CD14-positive monocyte (primary cell): ENCODE measurements around the gene ASPHD2. TPM values are rescaled to one million over a fixed set of nuclear protein-coding genes. Genes with fewer than 3 reads are reported as not detected.

ENCODE experiments used
- DNase-seq, 3 donors: peaks; one replicate each; pipeline ENCODE4 v3.0.0-alpha.2; 2011 to 2022
- H2AFZ ChIP-seq: 2 replicates; pipeline ENCODE4 v1.6.0; 2012; ENCODE audit warnings: mild to moderate bottlenecking, low read depth, low read length, inconsistent platforms; ENCODE audit not compliant: insufficient read depth, poor library complexity, severe bottlenecking
- H3K27ac ChIP-seq, 2 donors: 1 replicate in 1 of 2; 2 replicates in 1 of 2; pipeline ENCODE4 v1.5.1; 2012 to 2013; ENCODE audit warnings: low read length in 2 of 2, control low read depth in 1 of 2, inconsistent platforms in 1 of 2, low read depth in 1 of 2, mild to moderate bottlenecking in 1 of 2
- H3K27me3 ChIP-seq, 2 donors: one replicate each; pipeline versions ENCODE4 v1.6.0 to v1.6.1; 2011 to 2013; ENCODE audit warnings: low read length in 2 of 2; ENCODE audit not compliant: control insufficient read depth in 2 of 2, insufficient read depth in 2 of 2
- H3K36me3 ChIP-seq, 2 donors: replicated peaks in 1 of 2; 1 replicate in 1 of 2; 2 replicates in 1 of 2; pipeline versions ENCODE4 v1.5.1 to v1.6.1; 2012 to 2013; ENCODE audit warnings: low read length in 2 of 2, control low read depth in 1 of 2, inconsistent platforms in 1 of 2, mild to moderate bottlenecking in 1 of 2; ENCODE audit not compliant: insufficient read depth in 2 of 2, control insufficient read depth in 1 of 2
- H3K4me1 ChIP-seq, 2 donors: 1 replicate in 1 of 2; 2 replicates in 1 of 2; pipeline versions ENCODE4 v1.5.1 to v1.6.1; 2012 to 2013; ENCODE audit warnings: low read length in 2 of 2, control low read depth in 1 of 2, inconsistent platforms in 1 of 2, mild to moderate bottlenecking in 1 of 2, moderate library complexity in 1 of 2; ENCODE audit not compliant: insufficient read depth in 2 of 2, control insufficient read depth in 1 of 2
- H3K4me2 ChIP-seq: replicated peaks from 2 replicates; pipeline ENCODE3; 2012; ENCODE audit warnings: low read length, moderate library complexity, mild to moderate bottlenecking; ENCODE audit not compliant: poor library complexity, severe bottlenecking; ENCODE audit errors: extremely low read depth
- H3K4me3 ChIP-seq, 3 experiments: fragments of 200-600 bp in 1 of 3; sonication (generic) in 1 of 3; replicated peaks in 1 of 3; 1 replicate in 2 of 3; 2 replicates in 1 of 3; pipeline ENCODE4 v1.5.1; 2011 to 2013; ENCODE audit warnings: low read length in 3 of 3, mild to moderate bottlenecking in 3 of 3, control low read depth in 2 of 3, low read depth in 2 of 3, inconsistent platforms in 1 of 3, moderate library complexity in 1 of 3
- H3K79me2 ChIP-seq: 2 replicates; pipeline ENCODE4 v1.6.0; 2012; ENCODE audit warnings: mild to moderate bottlenecking, control low read depth, inconsistent platforms, low read length, moderate library complexity; ENCODE audit not compliant: insufficient read depth
- H3K9ac ChIP-seq: 2 replicates; pipeline ENCODE4 v1.6.0; 2017; ENCODE audit warnings: low read length, mild to moderate bottlenecking; ENCODE audit not compliant: insufficient read depth, poor library complexity, severe bottlenecking
- H3K9me3 ChIP-seq, 2 donors: replicated peaks in 1 of 2; 1 replicate in 1 of 2; 2 replicates in 1 of 2; pipeline versions ENCODE4 v1.5.1 to v1.6.1; 2012 to 2013; ENCODE audit warnings: low read length in 2 of 2, control low read depth in 1 of 2; ENCODE audit not compliant: control insufficient read depth in 1 of 2, insufficient read depth in 1 of 2
- H4K20me1 ChIP-seq: 2 replicates; pipeline ENCODE4 v1.6.0; 2012; ENCODE audit warnings: mild to moderate bottlenecking, low read length, control low read depth, moderate library complexity; ENCODE audit not compliant: insufficient read depth
- H3K27ac Mint-ChIP-seq, 7 donors: one replicate each; pipeline ENCODE4 v1.8.0; 2020; ENCODE audit warnings: mild to moderate bottlenecking in 7 of 7, mixed read lengths in 7 of 7, moderate library complexity in 6 of 7, inconsistent platforms in 2 of 7
- H3K27me3 Mint-ChIP-seq, 3 donors: one replicate each; pipeline ENCODE4 v1.8.0; 2021 to 2022; ENCODE audit warnings: low read depth in 3 of 3, mild to moderate bottlenecking in 3 of 3, mixed read lengths in 3 of 3, moderate library complexity in 3 of 3, inconsistent platforms in 1 of 3
- H3K36me3 Mint-ChIP-seq, 2 donors: one replicate each; pipeline ENCODE4 v1.8.0; 2020; ENCODE audit warnings: mixed read lengths in 2 of 2, inconsistent platforms in 1 of 2, mild to moderate bottlenecking in 1 of 2
- H3K4me1 Mint-ChIP-seq: one replicate; pipeline ENCODE4 v1.8.0; 2020; ENCODE audit warnings: mild to moderate bottlenecking, mixed read lengths
- H3K4me3 Mint-ChIP-seq, 2 donors: one replicate each; pipeline ENCODE4 v1.8.0; 2020; ENCODE audit warnings: mild to moderate bottlenecking in 2 of 2, mixed read lengths in 2 of 2, moderate library complexity in 1 of 2
- H3K9me3 Mint-ChIP-seq, 7 donors: one replicate each; pipeline ENCODE4 v1.8.0; 2020 to 2022; ENCODE audit warnings: mixed read lengths in 7 of 7, mild to moderate bottlenecking in 6 of 7, moderate library complexity in 6 of 7, inconsistent platforms in 2 of 7
- WGBS: methylation state at CpG from one replicate; pipeline ENCODE4 v1.1.5; 2013; ENCODE audit warnings: missing lambda C conversion rate; ENCODE audit not compliant: insufficient coverage; 5-methylcytosine and 5-hydroxymethylcytosine counted together
- intact Hi-C, 2 donors: fragments of 100-400 bp; cut with micrococcal nuclease; formaldehyde crosslinking; loops; one replicate each; pipeline versions ENCODE4 v1.15.0 to v1.15.1; 2023
- polyA plus RNA-seq, 3 donors: library from polyadenylated mRNA; depleted of rRNA in 1 of 3; unstranded in 2 of 3; stranded (reverse) in 1 of 3; fragments of 300-500 nt in 2 of 3; fragments of >200 nt in 1 of 3; fragmentation: Illumina TruSeq in 2 of 3; gene quantifications; 1 replicate in 2 of 3; 2 replicates in 1 of 3; pipeline ENCODE4 v1.2.3, GENCODE V29; 2012 to 2021
- TF ChIP-seq, protein P1 (sequence below): fragments of 200-600 bp; IDR thresholded peaks from one replicate; pipeline ENCODE4 v1.8.0; 2022; ENCODE audit warnings: antibody characterized with exemption, mild to moderate bottlenecking

Gene ASPHD2
- polyA plus RNA-seq, 3 donors: 2.6 to 6.2 (median 4.1) TPM

DNA sequence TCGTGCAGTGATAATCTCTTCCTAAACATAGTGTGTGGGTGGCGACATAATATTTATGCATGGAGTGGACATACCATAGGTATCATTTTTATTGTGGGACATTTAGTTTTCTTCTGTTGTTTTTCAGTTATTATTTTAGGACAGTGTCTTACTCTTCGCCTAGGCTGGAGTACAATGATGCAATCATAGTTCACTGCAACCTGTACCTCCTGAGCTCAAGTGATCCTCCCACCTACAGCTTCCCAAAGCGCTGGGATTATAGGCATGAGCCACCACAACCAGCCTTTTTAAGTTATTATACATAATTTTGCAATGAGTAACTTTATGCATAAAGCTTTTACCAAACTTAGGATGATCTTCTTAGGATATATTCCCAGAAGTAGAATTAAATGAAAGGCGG, 57.3 kb downstream of the ASPHD2 start:
- H3K4me3 ChIP-seq: no peak overlapping the region
- peaks cover 39% of the 10 kb centered on the region for H3K79me2 ChIP-seq
- H2AFZ ChIP-seq: no peak overlapping the region
- H3K36me3 Mint-ChIP-seq: peaks cover 37 to 46% of the 10 kb centered on the region in 2 donors
- no peaks in the 10 kb centered on the region for H3K27me3 ChIP-seq
- H3K4me2 ChIP-seq: no peak overlapping the region
- no peaks in the 10 kb centered on the region for H3K9me3 ChIP-seq
- H3K27ac Mint-ChIP-seq: no peak overlapping the region
- H3K27ac ChIP-seq: no peak overlapping the region
- H3K36me3 ChIP-seq: peaks cover 37 to 48% of the 10 kb centered on the region in 2 donors
- no peak overlapping the region for H3K9ac ChIP-seq
- WGBS: no CpG with 5 or more reads among the region's 5 CpGs
- intact Hi-C loops: no loop called here
- no peaks in the 10 kb centered on the region for H3K9me3 Mint-ChIP-seq
- H4K20me1 ChIP-seq: no peaks in the 10 kb centered on the region
- H3K27me3 Mint-ChIP-seq: no peaks in the 10 kb centered on the region
- no peak overlapping the region for H3K4me3 Mint-ChIP-seq
- no peak for DNase-seq
- H3K4me1 ChIP-seq: peaks cover 27 to 32% of the 10 kb centered on the region in 2 donors
- TF ChIP-seq, protein P1, sequence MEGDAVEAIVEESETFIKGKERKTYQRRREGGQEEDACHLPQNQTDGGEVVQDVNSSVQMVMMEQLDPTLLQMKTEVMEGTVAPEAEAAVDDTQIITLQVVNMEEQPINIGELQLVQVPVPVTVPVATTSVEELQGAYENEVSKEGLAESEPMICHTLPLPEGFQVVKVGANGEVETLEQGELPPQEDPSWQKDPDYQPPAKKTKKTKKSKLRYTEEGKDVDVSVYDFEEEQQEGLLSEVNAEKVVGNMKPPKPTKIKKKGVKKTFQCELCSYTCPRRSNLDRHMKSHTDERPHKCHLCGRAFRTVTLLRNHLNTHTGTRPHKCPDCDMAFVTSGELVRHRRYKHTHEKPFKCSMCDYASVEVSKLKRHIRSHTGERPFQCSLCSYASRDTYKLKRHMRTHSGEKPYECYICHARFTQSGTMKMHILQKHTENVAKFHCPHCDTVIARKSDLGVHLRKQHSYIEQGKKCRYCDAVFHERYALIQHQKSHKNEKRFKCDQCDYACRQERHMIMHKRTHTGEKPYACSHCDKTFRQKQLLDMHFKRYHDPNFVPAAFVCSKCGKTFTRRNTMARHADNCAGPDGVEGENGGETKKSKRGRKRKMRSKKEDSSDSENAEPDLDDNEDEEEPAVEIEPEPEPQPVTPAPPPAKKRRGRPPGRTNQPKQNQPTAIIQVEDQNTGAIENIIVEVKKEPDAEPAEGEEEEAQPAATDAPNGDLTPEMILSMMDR: no peak
- peaks cover 34% of the 10 kb centered on the region for H3K4me1 Mint-ChIP-seq

DNA sequence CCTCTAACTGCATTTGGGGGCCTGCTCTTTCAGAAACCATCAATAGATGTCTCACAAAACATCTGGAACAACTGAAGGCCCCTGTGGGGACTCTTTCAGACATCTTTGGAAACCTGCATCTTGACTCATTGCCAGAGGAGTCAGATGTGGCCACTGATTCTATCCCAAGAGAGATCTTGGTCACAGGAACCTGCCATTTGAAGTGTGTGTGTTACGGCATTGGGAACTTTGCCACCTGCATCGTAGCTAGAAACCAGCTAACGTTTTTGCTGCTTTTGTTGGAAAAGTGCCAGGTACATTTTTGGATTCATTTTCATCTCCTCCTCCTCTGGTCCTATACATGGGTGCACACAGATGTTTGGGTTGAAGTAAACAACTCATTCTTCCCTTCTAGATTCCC, 58.9 kb downstream of the ASPHD2 start:
- Histone ChIP-seq H3K4me1 (peaks cover 11 to 16% of the 10 kb centered on the region in 2 donors), H3K27me3 (no peaks in the 10 kb centered on the region), H3K4me2 (no peak overlapping the region), H3K9me3 (no peaks in the 10 kb centered on the region), H3K9ac (no peak overlapping the region), H3K27ac (no peak overlapping the region), H3K36me3 (peaks cover 53 to 64% of the 10 kb centered on the region in 2 donors), H3K79me2 (peaks cover 33% of the 10 kb centered on the region), H2AFZ (no peak overlapping the region), H3K4me3 (no peak overlapping the region), H4K20me1 (no peaks in the 10 kb centered on the region)
- Mint-ChIP-seq H3K36me3 (peaks cover 51 to 60% of the 10 kb centered on the region in 2 donors), H3K4me1 (peaks cover 18% of the 10 kb centered on the region), H3K27ac (no peak overlapping the region), H3K9me3 (no peaks in the 10 kb centered on the region), H3K4me3 (no peak overlapping the region), H3K27me3 (no peaks in the 10 kb centered on the region)
- no peak for DNase-seq
- intact Hi-C loops: no loop called here
- 100% methylated on average over 1 of the region's 3 CpGs for WGBS
- TF ChIP-seq, protein P1: no peak
